ENCODE data around the gene SLC22A12. TPM values are rescaled to one million over a fixed set of nuclear protein-coding genes. Genes with fewer than 3 reads are reported as not detected.

SLC22A12 gene
- total RNA-seq, 2 experiments from 2014 or later, result not detected

DNA sequence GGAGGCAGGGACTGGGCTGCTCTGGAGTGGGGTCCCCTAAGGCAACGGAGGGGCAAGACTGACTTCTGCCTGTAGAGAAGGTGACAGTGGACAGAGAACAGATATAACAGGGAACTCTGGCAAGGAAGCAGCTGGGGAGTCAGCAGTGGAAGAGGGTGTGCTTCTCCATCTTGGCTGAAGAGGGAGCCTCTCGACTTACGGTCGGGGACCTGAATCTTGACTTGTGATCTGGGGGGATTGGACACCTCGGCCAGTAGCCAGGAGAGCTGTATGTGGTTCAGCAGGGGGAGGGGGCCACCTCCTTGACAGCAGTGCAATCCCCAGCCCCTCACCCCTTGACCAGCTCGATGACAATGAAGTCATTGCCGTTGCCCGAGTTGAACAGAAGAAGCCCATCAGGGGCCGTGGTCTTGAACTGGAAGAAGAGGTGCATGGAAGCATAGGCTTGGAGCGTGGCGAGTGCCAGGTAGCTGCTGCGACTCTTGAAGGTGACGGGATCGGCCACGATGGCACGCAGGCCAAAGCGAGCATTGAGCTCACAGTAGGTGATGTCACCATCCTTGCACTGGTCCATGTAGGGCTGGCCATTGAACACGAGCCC, 60.0 kb downstream of the SLC22A12 start:
- Mint-ChIP-seq H3K4me1 (peaks cover 2% of the 10 kb centered on the region), H3K36me3 (no peaks in the 10 kb centered on the region), H3K4me3 (no peak overlapping the region), H3K27me3 (peaks cover 14% of the 10 kb centered on the region), H3K27ac (no peak overlapping the region), H3K9me3 (no peaks in the 10 kb centered on the region)
- ATAC-seq (ENCODE audit: low read depth), result no peak
- POLR2A ChIA-PET, result no interaction called here
- DNase-seq, result no peak

Other genes with a start within 250 kb of the SLC22A12 start
- gene RPS6KA4, start 232.1 kb upstream of the SLC22A12 start, total RNA-seq, result 10 to 100 TPM; 32.4 to 33.9 TPM
- gene SLC22A11, start 35.3 kb upstream of the SLC22A12 start, total RNA-seq, result not detected
- gene NRXN2, start 132.0 kb downstream of the SLC22A12 start, total RNA-seq, result under 1 TPM in 1 of 2 experiments, not detected in 1; 0.36 TPM
- gene RASGRP2, start 152.9 kb downstream of the SLC22A12 start, total RNA-seq, result 100 to 1,000 TPM; 159 to 162 TPM
- gene PYGM, start 168.8 kb downstream of the SLC22A12 start, total RNA-seq, result 1 to 10 TPM; 3.8 to 7.2 TPM
- gene SF1, start 187.3 kb downstream of the SLC22A12 start, total RNA-seq, result 100 to 1,000 TPM; 519 to 524 TPM
- 10 to 100 TPM; 92.0 to 96.2 TPM for gene MAP4K2, start 212.0 kb downstream of the SLC22A12 start, total RNA-seq
- gene MEN1, start 219.3 kb downstream of the SLC22A12 start, total RNA-seq, result 10 to 100 TPM; 37.4 to 39.0 TPM